ENCODE data around the gene FRYL. TPM values are rescaled to one million over a fixed set of nuclear protein-coding genes. Genes with fewer than 3 reads are reported as not detected.

Gene FRYL
- total and polyA plus RNA-seq, 2 of the 8 experiments (the other 6 are each of a cell fraction or from before 2014, with no cell fraction given): 8.0 to 36.5 TPM

DNA sequence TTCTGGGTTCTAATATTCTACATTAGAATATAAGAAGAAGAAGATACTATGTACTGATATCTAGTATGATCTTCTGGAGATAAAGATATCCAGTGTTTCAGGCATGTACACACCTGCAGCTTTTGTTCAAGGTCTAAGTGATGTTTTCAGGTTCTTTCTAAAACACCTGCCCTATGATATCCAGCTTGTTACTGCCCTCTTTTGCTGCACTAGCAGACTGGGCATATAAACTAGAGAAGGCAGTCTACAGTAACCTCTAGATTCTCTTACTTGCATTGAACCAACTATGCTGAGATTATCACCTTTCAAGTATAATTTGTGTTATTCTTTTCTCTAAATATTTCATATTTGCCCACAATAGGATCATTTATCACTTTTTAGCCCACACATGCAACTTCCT, 1.9 kb upstream of the FRYL start:
- Histone ChIP-seq H3K9me3 (ENCODE audit: insufficient read depth in 2 of 2, low read depth in 1 of 2, low read length in 1 of 2) (no peaks in the 10 kb centered on the region), H3K9ac (replicated peaks in 1 of 4; ENCODE audit: extremely low read depth in 1 of 4, low read depth in 3 of 4, low read length in 3 of 4) (no peak overlapping the region), H3K79me1 (ENCODE audit: low read depth, low read length) (no peaks in the 10 kb centered on the region), H2BK15ac (ENCODE audit: low read length) (no peak overlapping the region), H3K23ac (ENCODE audit: insufficient read length) (no peak overlapping the region), H4K20me1 (replicated peaks in 1 of 2; ENCODE audit: control insufficient read depth in 1 of 2, insufficient read depth in 2 of 2, low read length in 2 of 2) (peaks cover 2 to 3% of the 10 kb centered on the region in 2 experiments), H4K5ac (ENCODE audit: insufficient read length, low read depth, low read length) (no peak overlapping the region), H4K91ac (replicated peaks; ENCODE audit: insufficient read length, low read length) (no peak overlapping the region), H3K56ac (replicated peaks; ENCODE audit: insufficient read length, low read depth, low read length) (no peak overlapping the region), H2BK120ac (replicated peaks; ENCODE audit: low read depth, low read length) (no peak overlapping the region), H3K23me2 (ENCODE audit: low read depth, low read length) (peaks cover 6% of the 10 kb centered on the region), H3K18ac (ENCODE audit: extremely low read depth, low read length) (no peak overlapping the region), H3K4ac (replicated peaks; ENCODE audit: insufficient read length, low read depth, low read length) (no peak overlapping the region), H2AFZ (ENCODE audit: low read length) (no peak overlapping the region), H3K4me3 (ENCODE audit: extremely low read depth in 1 of 4, insufficient read depth in 2 of 4, low read depth in 3 of 4, low read length in 4 of 4) (no peak overlapping the region), H3K4me2 (ENCODE audit: insufficient read depth in 1 of 2, low read depth in 2 of 2, low read length in 2 of 2) (no peak overlapping the region; a peak in 1 of 4 replicates), H3K27me3 (replicated peaks in 1 of 4; ENCODE audit: control insufficient read depth in 3 of 4, extremely low read depth in 1 of 4, insufficient read depth in 3 of 4, low read length in 3 of 4) (no peaks in the 10 kb centered on the region), H2BK5ac (ENCODE audit: low read depth, low read length) (no peak overlapping the region), H3K79me2 (ENCODE audit: control insufficient read depth in 1 of 2, insufficient read depth in 2 of 2, low read length in 2 of 2) (peaks cover 4 to 22% of the 10 kb centered on the region in 2 experiments), H2BK20ac (ENCODE audit: low read length) (no peak overlapping the region), H4K8ac (ENCODE audit: extremely low read depth, insufficient read depth, low read length) (no peak overlapping the region), H3K36me3 (ENCODE audit: control insufficient read depth in 2 of 4, insufficient read depth in 4 of 4, low read length in 3 of 4) (no peaks in the 10 kb centered on the region), H3K14ac (ENCODE audit: insufficient read length) (no peak overlapping the region), H3K27ac (ENCODE audit: low read depth, low read length) (no peak overlapping the region), H2BK12ac (ENCODE audit: low read depth, low read length) (no peak overlapping the region), H2AK5ac (ENCODE audit: low read depth, low read length) (no peak overlapping the region), H3K4me1 (replicated peaks in 1 of 4; ENCODE audit: control insufficient read depth in 3 of 4, insufficient read depth in 4 of 4, low read length in 3 of 4) (peaks cover 0 to 5% (median under 1%) of the 10 kb centered on the region in 4 experiments; a peak in 4 of 7 replicates)
- FAIRE-seq: no peak
- DNase-seq (ENCODE audit: low read depth in 1 of 2, low spot score in 2 of 2): no peak
- ChIA-PET CTCF (ENCODE audit: partially characterized antibody) (interaction anchor here (0.6 to 2.8 kb wide), 6 partner anchors 46 to 204 kb away, joined by 3 to 12 read pairs (median 3); no protein-coding TSS in a partner anchor), POLR2A (ENCODE audit: partially characterized antibody) (no interaction called here)
- TF ChIP-seq POLR2A (IDR thresholded peaks at IDR 0.05; ENCODE audit: control extremely low read depth in 1 of 2, low read depth in 2 of 2, low read length in 2 of 2) (no peak), SIN3A (conservative IDR thresholded peaks at IDR 0.05 in 1 of 2, IDR thresholded peaks at IDR 0.05 in 1 of 2; ENCODE audit: low read depth in 1 of 2, low read length in 2 of 2) (no peak), TEAD4 (IDR thresholded peaks at IDR 0.05; ENCODE audit: low read depth, low read length) (no peak), NRF1 (IDR thresholded peaks at IDR 0.05; ENCODE audit: low read depth, low read length) (no peak), BACH1 (IDR thresholded peaks at IDR 0.05; ENCODE audit: low read length) (no peak), TBP (IDR thresholded peaks at IDR 0.05; ENCODE audit: low read depth, low read length) (no peak), SIX5 (IDR thresholded peaks at IDR 0.05; ENCODE audit: low read depth, low read length) (no peak), HDAC2 (IDR thresholded peaks at IDR 0.05; ENCODE audit: borderline replicate concordance in 1 of 2, low read depth in 2 of 2, low read length in 2 of 2) (no peak), SP1 (IDR thresholded peaks at IDR 0.05; ENCODE audit: low read depth, low read length) (no peak), ZNF274 (IDR thresholded peaks at IDR 0.05; ENCODE audit: borderline replicate concordance, extremely low read depth, low read length) (no peak), YY1 (IDR thresholded peaks at IDR 0.05; ENCODE audit: low read depth, low read length) (no peak), BCL11A (IDR thresholded peaks at IDR 0.05; ENCODE audit: low read depth in 2 of 2, low read length in 2 of 2) (no peak)
- TF ChIP-seq, protein P1, sequence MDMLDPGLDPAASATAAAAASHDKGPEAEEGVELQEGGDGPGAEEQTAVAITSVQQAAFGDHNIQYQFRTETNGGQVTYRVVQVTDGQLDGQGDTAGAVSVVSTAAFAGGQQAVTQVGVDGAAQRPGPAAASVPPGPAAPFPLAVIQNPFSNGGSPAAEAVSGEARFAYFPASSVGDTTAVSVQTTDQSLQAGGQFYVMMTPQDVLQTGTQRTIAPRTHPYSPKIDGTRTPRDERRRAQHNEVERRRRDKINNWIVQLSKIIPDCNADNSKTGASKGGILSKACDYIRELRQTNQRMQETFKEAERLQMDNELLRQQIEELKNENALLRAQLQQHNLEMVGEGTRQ (IDR thresholded peaks at IDR 0.05; ENCODE audit: low read length): no peak
- TF ChIP-seq, protein P2, sequence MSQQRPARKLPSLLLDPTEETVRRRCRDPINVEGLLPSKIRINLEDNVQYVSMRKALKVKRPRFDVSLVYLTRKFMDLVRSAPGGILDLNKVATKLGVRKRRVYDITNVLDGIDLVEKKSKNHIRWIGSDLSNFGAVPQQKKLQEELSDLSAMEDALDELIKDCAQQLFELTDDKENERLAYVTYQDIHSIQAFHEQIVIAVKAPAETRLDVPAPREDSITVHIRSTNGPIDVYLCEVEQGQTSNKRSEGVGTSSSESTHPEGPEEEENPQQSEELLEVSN (IDR thresholded peaks at IDR 0.05): no peak

Data from H1 (cell line).